ENCODE results near the gene OR4A15.

Gene OR4A15

GRCh38 chr11:55401011-55401410, 33.2 kb downstream of the OR4A15 start:
- DNase-seq (ENCODE audit: low spot score) = no peak
- ChIA-PET POLR2A (ENCODE audit: low non-redundant PET) (no interaction called here), CTCF (no interaction called here)
- H3K27ac ChIP-seq = no peak overlapping the region
- no peak for TF ChIP-seq CTCF (conservative IDR thresholded peaks at IDR 0.05; ENCODE audit: low read depth)
